Heart left ventricle (tissue), 16 donors: ENCODE measurements around the gene SELENOW. TPM values are rescaled to one million over a fixed set of nuclear protein-coding genes. Genes with fewer than 3 reads are reported as not detected.

Experiments
- ATAC-seq, 4 donors: fragments of 200-7000 bp; cut with Tn5 transposase; one replicate each; pipeline ENCODE4 v1.9.1; 2020 to 2022; ENCODE audit warnings: moderate library complexity in 4 of 4, mild to moderate bottlenecking in 3 of 4, moderate number of reproducible peaks in 1 of 4
- DNase-seq, 5 donors: peaks; one replicate each; pipeline ENCODE4 v3.0.0-alpha.2; 2020
- H3K27ac ChIP-seq, 12 donors: fragments of 200-600 bp; sonication (generic) in 4 of 12; one replicate each; pipeline versions ENCODE4 v1.5.0 to v1.8.0; 2016 to 2022; ENCODE audit warnings: mild to moderate bottlenecking in 2 of 12
- H3K27me3 ChIP-seq, 9 donors: fragments of 200-600 bp; sonication (generic) in 2 of 9; one replicate each; pipeline versions ENCODE4 v1.5.1 to v1.8.0; 2016 to 2022; ENCODE audit warnings: mild to moderate bottlenecking in 3 of 9
- H3K36me3 ChIP-seq, 9 donors: fragments of 200-600 bp; sonication (generic) in 2 of 9; one replicate each; pipeline versions ENCODE4 v1.5.0 to v1.8.0; 2018 to 2022; ENCODE audit warnings: mild to moderate bottlenecking in 2 of 9
- H3K4me1 ChIP-seq, 12 donors: fragments of 200-600 bp; sonication (generic) in 4 of 12; one replicate each; pipeline versions ENCODE4 v1.5.0 to v1.8.0; 2016 to 2022; ENCODE audit warnings: mild to moderate bottlenecking in 3 of 12
- H3K4me3 ChIP-seq, 12 donors: fragments of 200-600 bp; sonication (generic) in 4 of 12; one replicate each; pipeline versions ENCODE4 v1.5.0 to v1.8.0; 2017 to 2022; ENCODE audit warnings: mild to moderate bottlenecking in 9 of 12, moderate library complexity in 4 of 12
- H3K9me3 ChIP-seq, 12 donors: fragments of 200-600 bp; sonication (generic) in 4 of 12; one replicate each; pipeline versions ENCODE4 v1.5.0 to v1.8.0; 2016 to 2022; ENCODE audit warnings: mild to moderate bottlenecking in 1 of 12
- CTCF ChIP-seq, 12 donors: fragments of 200-600 bp; sonication (generic) in 4 of 12; IDR thresholded peaks; one replicate each; pipeline versions ENCODE4 v1.5.0 to v1.8.0; 2018 to 2022; ENCODE audit warnings: antibody characterized with exemption in 12 of 12, mild to moderate bottlenecking in 5 of 12
- POLR2A ChIP-seq, 2 donors: fragments of 450-650 bp; IDR thresholded peaks; one replicate each; pipeline ENCODE4 v1.6.1; 2017; ENCODE audit warnings: antibody characterized with exemption in 2 of 2, mild to moderate bottlenecking in 2 of 2, moderate library complexity in 2 of 2
- WGBS, 4 donors: extraction: QIAGEN DNeasy Blood & Tissue Kit in 2 of 4; methylation state at CpG; one replicate each; pipeline versions ENCODE4 v1.1.5 to v1.1.7; 2013 to 2018; 5-methylcytosine and 5-hydroxymethylcytosine counted together
- intact Hi-C, 10 donors: fragments of 100-400 bp; cut with DNase I; formaldehyde crosslinking; loops; one replicate each; pipeline versions ENCODE4 v1.11.1 to v1.14.2; 2022
- polyA plus RNA-seq, 2 donors: library from polyadenylated mRNA; stranded (reverse); fragments of 200-250 nt; gene quantifications; one replicate each; pipeline ENCODE4 v1.2.3, GENCODE V29; 2013
- total RNA-seq, 9 donors: library from RNA; depleted of rRNA in 2 of 9; stranded (reverse); fragments of >200 nt in 2 of 9; fragmentation: NEBNext Ultra II Directional in 3 of 9; extraction: Animal tissue kit (Norgen Biotek cat#: 25700) in 3 of 9; gene quantifications; one replicate each; pipeline versions ENCODE4 v1.1.0 to v1.2.4, GENCODE V29; 2016 to 2023
- donor health status: ischemic (EF 13 %, LVEDD 7.1; RV severe dilation, severe dysfunction).
- donor health status: healthy with polysubstance abuse.
- donor health status: DM: no; HTN: yes; CAD: no.
- donor health status: DM: no; HTN: no; CAD: no.
- donor health status: ischemic (EF 25% LVEDD 6.9; RV normal size, moderate dysfunction).
- donor health status: ischemic (EF 25% LVEDD 5.7; RV mildly dilated, moderate dysfunction).
- donor health status: healthy.
- donor health status: DM: yes; HTN: yes; CAD: no.
- donor health status: ischemic (EF 35%, LVEDD 5.7; RV mildly dilated, moderate dysfunction).
- donor health status: nonischemic (EF 11% LVEDD 7.7; RV severe dilation, severe dysfunction).
- donor health status: DM: yes; HTN: yes; CAD: no.
- donor health status: PGD.
- donor health status: ischemic (EF 29% LVEDD 5.4; RV normal size, mild dysfunction).
- donor health status: nonischemic (EF 23%, LVEDD 6.1; RV moderate dilation, normal function).

Gene SELENOW
- total and polyA plus RNA-seq, 11 donors, result 647 to 2,748 (median 1,081) TPM

- intact Hi-C loops, result no loop called here
- DNase-seq (no peak), ATAC-seq (no peak)
- H3K36me3 ChIP-seq, result peaks cover 0 to 100% (median 93%) of the 10 kb centered on the region in 9 donors
- H3K27me3 ChIP-seq, result no peaks in the 10 kb centered on the region
- no peak overlapping the region for H3K27ac ChIP-seq
- H3K4me3 ChIP-seq, result no peak overlapping the region
- no peaks in the 10 kb centered on the region for H3K4me1 ChIP-seq
- H3K9me3 ChIP-seq, result peaks cover 0 to 5% (median 0%) of the 10 kb centered on the region in 12 donors
- TF ChIP-seq POLR2A (IDR thresholded peaks at IDR 0.05) (no peak), CTCF (IDR thresholded peaks at IDR 0.05) (no peak)
- WGBS, 4 donors, result 87 to 96% (median 92%) methylated on average over 22 to 36 of the region's 36 CpGs
Observed at GRCh38 chr19:47755065-47755761, 23.3 kb upstream of the SELENOW start.

GRCh38 chr19:47755762-47756626 lies 22.5 kb upstream of the SELENOW start:
- peaks cover 0 to 94% (median 85%) of the 10 kb centered on the region in 9 donors for H3K36me3 ChIP-seq
- WGBS, 4 donors, result 86 to 94% (median 93%) methylated on average over 11 to 28 of the region's 28 CpGs
- H3K9me3 ChIP-seq, result peaks cover 0 to 5% (median 0%) of the 10 kb centered on the region in 12 donors
- intact Hi-C loops, result no loop called here
- H3K4me1 ChIP-seq, result no peaks in the 10 kb centered on the region
- no peak for TF ChIP-seq CTCF (IDR thresholded peaks at IDR 0.05)
- TF ChIP-seq POLR2A (IDR thresholded peaks at IDR 0.05), result no peak
- no peak overlapping the region for H3K4me3 ChIP-seq
- ATAC-seq, result peak in 1 of 4 donors; percentile 8
- H3K27ac ChIP-seq, result no peak overlapping the region
- H3K27me3 ChIP-seq, result no peaks in the 10 kb centered on the region
- DNase-seq, result no peak

GRCh38 chr19:47756627-47756929 lies 21.9 kb upstream of the SELENOW start:
- H3K9me3 ChIP-seq, result peaks cover 0 to 5% (median 0%) of the 10 kb centered on the region in 12 donors
- DNase-seq, result no peak
- H3K4me1 ChIP-seq, result no peaks in the 10 kb centered on the region
- TF ChIP-seq CTCF (IDR thresholded peaks at IDR 0.05) (no peak), POLR2A (IDR thresholded peaks at IDR 0.05) (no peak)
- peaks cover 0 to 88% (median 79%) of the 10 kb centered on the region in 9 donors for H3K36me3 ChIP-seq
- WGBS, 4 donors, result 95 to 97% (median 96%) methylated on average over 7 to 12 of the region's 12 CpGs
- intact Hi-C loops, result no loop called here
- no peak overlapping the region for H3K27ac ChIP-seq
- H3K27me3 ChIP-seq, result no peaks in the 10 kb centered on the region
- no peak overlapping the region for H3K4me3 ChIP-seq
- ATAC-seq, result peak in 1 of 4 donors; percentile 3

- DNase-seq (no peak), ATAC-seq (peak in 3 of 4 donors; percentile 32 to 54 (median 35))
- Histone ChIP-seq H3K4me1 (no peaks in the 10 kb centered on the region), H3K9me3 (peaks cover 0 to 5% (median 0%) of the 10 kb centered on the region in 12 donors), H3K27me3 (no peaks in the 10 kb centered on the region), H3K36me3 (peaks cover 0 to 83% (median 74%) of the 10 kb centered on the region in 9 donors), H3K4me3 (no peak overlapping the region), H3K27ac (peak overlapping the region in 2 of 12 donors; percentile 28 to 29)
- WGBS, 4 donors, result 71 to 85% (median 79%) methylated on average over 13 to 22 of the region's 22 CpGs
- intact Hi-C loops, result no loop called here
- no peak for TF ChIP-seq POLR2A (IDR thresholded peaks at IDR 0.05)
- TF ChIP-seq CTCF (IDR thresholded peaks at IDR 0.05), result no peak
Observed at GRCh38 chr19:47756953-47757608, 21.4 kb upstream of the SELENOW start.
